Activated naive CD8-positive, alpha-beta T cell treated with anti-CD3 and anti-CD28 coated beads, Interleukin-2, amount 10 ng/mL, durations not matched to agents 7 days and 5 days (primary cell): ENCODE results near the gene KIAA0825. TPM values are rescaled to one million over a fixed set of nuclear protein-coding genes. Genes with fewer than 3 reads are reported as not detected.
"Not testable (repeated sequence)": the region's sequence is repeated elsewhere in the genome, so short reads cannot be mapped to it uniquely, and the experiment has no call there.

Source experiments
- ATAC-seq: fragments of 150-1000 bp; cut with Tn5 transposase; one replicate; pipeline ENCODE4 v1.10.0; 2021; ENCODE audit warnings: low read depth, moderate library complexity
- POLR2A ChIA-PET: fragments of 350-600 bp; sonication (Branson Sonifier 250); formaldehyde crosslinking; loops from one replicate; lab custom pipeline; 2021; ENCODE audit warnings: antibody characterized with exemption; lab: Charles Lee
- DNase-seq: peaks from one replicate; pipeline ENCODE4 v3.0.0; 2021
- H3K27ac Mint-ChIP-seq: one replicate; pipeline ENCODE4 v1.8.0; 2022; ENCODE audit warnings: mild to moderate bottlenecking, mixed read lengths
- H3K27me3 Mint-ChIP-seq: one replicate; pipeline ENCODE4 v1.8.0; 2022; ENCODE audit warnings: mild to moderate bottlenecking, moderate library complexity, mixed read lengths
- H3K36me3 Mint-ChIP-seq: one replicate; pipeline ENCODE4 v1.8.0; 2021; ENCODE audit warnings: mild to moderate bottlenecking, mixed read lengths
- H3K4me1 Mint-ChIP-seq: one replicate; pipeline ENCODE4 v1.8.0; 2021; ENCODE audit warnings: mixed read lengths
- H3K4me3 Mint-ChIP-seq: one replicate; pipeline ENCODE4 v1.8.0; 2022; ENCODE audit warnings: mild to moderate bottlenecking, moderate library complexity, mixed read lengths
- H3K9me3 Mint-ChIP-seq: one replicate; pipeline ENCODE4 v1.8.0; 2021; ENCODE audit warnings: mixed read lengths
- total RNA-seq, 2 experiments: library from RNA; stranded (reverse); gene quantifications; one replicate each; pipeline ENCODE4 v1.2.3, GENCODE V29; 2021

Gene KIAA0825
- total RNA-seq, 2 experiments from 2014 or later: 1.9 to 2.2 TPM

GRCh38 chr5:94191604-94192003 lies 426.8 kb downstream of the KIAA0825 start:
- no peak overlapping the region for H3K27ac Mint-ChIP-seq
- peaks cover 1% of the 10 kb centered on the region for H3K9me3 Mint-ChIP-seq

GRCh38 chr5:94188725-94189124 lies 429.7 kb downstream of the KIAA0825 start:
- no peak for ATAC-seq
- H3K27me3 Mint-ChIP-seq: peaks cover 9% of the 10 kb centered on the region
- no peaks in the 10 kb centered on the region for H3K4me1 Mint-ChIP-seq
- H3K27ac Mint-ChIP-seq: no peak overlapping the region
- no peak for DNase-seq
- POLR2A ChIA-PET: no interaction called here
- no peaks in the 10 kb centered on the region for H3K36me3 Mint-ChIP-seq
- H3K9me3 Mint-ChIP-seq: peaks cover 1% of the 10 kb centered on the region
- no peak overlapping the region for H3K4me3 Mint-ChIP-seq

More at GRCh38 chr5:94191604-94192003, 426.8 kb downstream of the KIAA0825 start:
- POLR2A ChIA-PET: no interaction called here
- H3K36me3 Mint-ChIP-seq: no peaks in the 10 kb centered on the region
- H3K4me1 Mint-ChIP-seq: no peaks in the 10 kb centered on the region
- peaks cover 5% of the 10 kb centered on the region for H3K27me3 Mint-ChIP-seq
- no peak for ATAC-seq
- H3K4me3 Mint-ChIP-seq: no peak overlapping the region
- DNase-seq: no peak

DNA sequence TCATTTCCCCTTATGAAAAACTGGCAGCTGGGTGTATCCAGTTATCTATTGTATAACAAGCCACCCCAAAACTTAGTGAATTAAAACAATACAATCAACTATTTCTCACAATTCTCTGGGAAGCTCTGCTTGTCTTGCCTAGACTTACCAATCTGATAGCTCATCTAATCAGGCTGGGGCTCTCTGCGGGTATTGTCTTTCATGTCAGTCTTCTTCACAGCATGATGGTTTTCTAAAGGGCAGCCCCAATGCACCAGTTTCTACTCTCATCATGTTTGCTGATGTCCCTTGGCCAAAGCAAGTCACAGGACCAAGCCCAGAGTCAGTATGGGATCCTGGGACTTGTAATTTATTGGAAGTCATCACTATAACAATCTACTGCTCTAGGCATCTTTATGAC lies 433.5 kb downstream of the KIAA0825 start:
- no peaks in the 10 kb centered on the region for H3K36me3 Mint-ChIP-seq
- peaks cover 1% of the 10 kb centered on the region for H3K9me3 Mint-ChIP-seq
- ATAC-seq (no peak), DNase-seq (no peak)
- H3K27ac Mint-ChIP-seq: no peak overlapping the region
- peaks cover 7% of the 10 kb centered on the region for H3K4me1 Mint-ChIP-seq
- H3K4me3 Mint-ChIP-seq: no peak overlapping the region
- POLR2A ChIA-PET: no interaction called here
- peaks cover 21% of the 10 kb centered on the region for H3K27me3 Mint-ChIP-seq

DNA sequence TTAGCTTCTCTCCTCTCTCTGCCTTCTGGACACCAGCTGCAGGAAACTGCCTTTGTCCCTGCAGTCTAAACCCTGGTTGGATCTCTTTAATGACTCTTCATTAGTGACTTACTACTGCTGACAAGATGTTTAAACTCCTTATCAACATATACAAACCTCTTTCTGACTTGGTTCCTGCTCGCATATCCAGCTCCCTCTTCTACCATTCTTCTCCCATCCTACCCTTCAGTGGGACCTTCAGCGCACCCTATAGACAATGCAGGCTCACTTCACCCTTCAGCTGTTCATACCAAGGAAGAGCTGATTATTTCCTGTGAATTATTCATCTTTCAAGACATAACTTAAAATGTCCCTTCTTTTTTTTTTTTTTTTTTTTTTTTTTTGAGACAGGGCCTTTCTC lies 436.5 kb downstream of the KIAA0825 start:
- Mint-ChIP-seq H3K36me3 (no peaks in the 10 kb centered on the region), H3K4me3 (no peak overlapping the region), H3K27ac (no peak overlapping the region), H3K9me3 (no peaks in the 10 kb centered on the region), H3K4me1 (peaks cover 7% of the 10 kb centered on the region), H3K27me3 (peaks cover 21% of the 10 kb centered on the region)
- ATAC-seq (no peak), DNase-seq (no peak)
- POLR2A ChIA-PET: no interaction called here

- no peak overlapping the region for H3K27ac Mint-ChIP-seq
- H3K4me1 Mint-ChIP-seq: peaks cover 7% of the 10 kb centered on the region
- no peaks in the 10 kb centered on the region for H3K36me3 Mint-ChIP-seq
- H3K4me3 Mint-ChIP-seq: no peak overlapping the region
- ATAC-seq: no peak
- no peaks in the 10 kb centered on the region for H3K9me3 Mint-ChIP-seq
- peaks cover 21% of the 10 kb centered on the region for H3K27me3 Mint-ChIP-seq
- POLR2A ChIA-PET: no interaction called here
- no peak for DNase-seq
These were observed 437.6 kb downstream of the KIAA0825 start for GRCh38 chr5:94180761-94181160.

DNA sequence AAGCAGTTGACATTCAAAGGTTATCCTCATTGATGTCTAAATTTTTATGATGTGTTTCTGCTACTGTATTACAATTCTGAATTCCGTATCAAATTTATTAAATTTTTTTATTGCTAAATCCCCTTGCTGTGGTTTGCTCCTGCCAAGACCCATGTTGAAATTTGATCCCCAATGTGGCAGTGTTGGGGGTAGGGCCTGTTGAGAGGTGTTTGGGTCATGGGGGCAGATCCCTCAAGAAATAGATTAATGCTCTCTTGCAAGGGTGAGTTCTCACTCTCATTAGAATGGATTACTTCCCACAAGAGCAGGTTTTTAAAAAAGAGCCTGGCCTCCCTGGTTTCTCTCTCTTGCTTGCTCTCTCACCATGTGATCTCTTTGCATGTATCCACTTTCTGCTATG lies 442.5 kb downstream of the KIAA0825 start:
- Mint-ChIP-seq H3K27ac (no peak overlapping the region), H3K27me3 (peaks cover 9% of the 10 kb centered on the region), H3K36me3 (no peaks in the 10 kb centered on the region), H3K4me3 (no peak overlapping the region), H3K4me1 (peaks cover 5% of the 10 kb centered on the region), H3K9me3 (peaks cover 2% of the 10 kb centered on the region)
- no peak for DNase-seq
- no peak for ATAC-seq
- POLR2A ChIA-PET: no interaction called here

DNA sequence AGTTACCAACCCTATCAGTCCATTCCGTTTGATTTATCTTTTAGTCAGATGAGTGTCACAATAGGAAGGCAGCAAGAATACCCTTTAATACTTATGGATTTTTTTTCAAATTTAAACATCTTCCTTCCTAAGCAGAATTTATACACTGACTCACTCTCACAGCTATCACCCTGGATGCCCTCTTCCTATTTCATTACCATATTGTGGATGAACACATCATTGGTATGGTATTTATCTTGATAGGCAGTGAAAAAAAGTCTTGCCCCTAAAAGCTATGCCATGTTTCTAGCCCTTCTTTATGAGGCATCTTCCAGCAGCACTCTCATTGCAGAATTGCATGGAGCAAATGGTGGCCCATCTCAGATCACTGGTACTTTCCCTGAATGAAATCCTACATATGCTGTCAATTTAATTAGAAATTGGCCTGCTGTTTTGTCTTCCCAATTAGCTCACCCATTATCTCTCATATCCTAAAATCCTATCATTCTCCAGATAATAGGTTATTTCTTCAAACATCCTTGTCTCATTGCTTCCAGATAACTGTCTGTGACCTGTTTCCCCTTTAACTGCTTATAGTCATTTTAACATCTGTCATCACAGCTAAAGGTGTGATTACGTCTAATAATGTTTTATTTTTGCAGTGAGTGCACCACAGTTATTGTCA lies 443.5 kb downstream of the KIAA0825 start:
- H3K27ac Mint-ChIP-seq: no peak overlapping the region
- H3K9me3 Mint-ChIP-seq: peaks cover 2% of the 10 kb centered on the region
- no peak overlapping the region for H3K4me3 Mint-ChIP-seq
- no peaks in the 10 kb centered on the region for H3K4me1 Mint-ChIP-seq
- no peaks in the 10 kb centered on the region for H3K36me3 Mint-ChIP-seq
- H3K27me3 Mint-ChIP-seq: peaks cover 4% of the 10 kb centered on the region
- DNase-seq: no peak
- POLR2A ChIA-PET: no interaction called here
- ATAC-seq: no peak

DNA sequence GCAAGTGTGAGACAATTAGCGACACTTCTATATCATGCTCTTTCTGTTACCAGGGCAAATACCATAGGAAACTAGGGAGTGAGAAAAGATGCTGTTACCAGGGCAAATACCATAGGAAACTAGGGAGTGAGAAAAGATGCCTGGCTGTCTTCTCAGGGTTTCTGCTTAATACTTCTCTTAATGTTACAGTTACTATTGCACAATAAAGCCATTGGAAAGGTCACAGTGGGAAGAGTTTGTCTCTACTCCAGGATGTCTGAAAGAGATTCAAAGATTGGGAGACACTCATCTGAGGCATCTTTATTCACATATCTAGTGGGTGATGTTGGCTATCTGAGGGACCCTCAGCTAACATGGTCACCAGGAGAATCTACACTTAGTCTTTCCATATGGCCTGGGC lies 445.3 kb downstream of the KIAA0825 start:
- POLR2A ChIA-PET: no interaction called here
- H3K36me3 Mint-ChIP-seq: no peaks in the 10 kb centered on the region
- no peaks in the 10 kb centered on the region for H3K4me1 Mint-ChIP-seq
- ATAC-seq: no peak
- H3K27me3 Mint-ChIP-seq: no peaks in the 10 kb centered on the region
- no peak for DNase-seq
- no peak overlapping the region for H3K27ac Mint-ChIP-seq
- no peak overlapping the region for H3K4me3 Mint-ChIP-seq
- H3K9me3 Mint-ChIP-seq: peaks cover 2% of the 10 kb centered on the region

GRCh38 chr5:94171070-94171469 lies 447.3 kb downstream of the KIAA0825 start:
- H3K27me3 Mint-ChIP-seq, DNase-seq, H3K4me1 Mint-ChIP-seq, H3K9me3 Mint-ChIP-seq, H3K4me3 Mint-ChIP-seq, ATAC-seq, POLR2A ChIA-PET, H3K36me3 Mint-ChIP-seq, H3K27ac Mint-ChIP-seq: not testable (repeated sequence)

GRCh38 chr5:94170158-94170557 lies 448.2 kb downstream of the KIAA0825 start:
- H3K36me3 Mint-ChIP-seq, H3K27me3 Mint-ChIP-seq, H3K4me1 Mint-ChIP-seq, H3K27ac Mint-ChIP-seq, ATAC-seq, POLR2A ChIA-PET, H3K4me3 Mint-ChIP-seq, H3K9me3 Mint-ChIP-seq, DNase-seq: not testable (repeated sequence)

DNA sequence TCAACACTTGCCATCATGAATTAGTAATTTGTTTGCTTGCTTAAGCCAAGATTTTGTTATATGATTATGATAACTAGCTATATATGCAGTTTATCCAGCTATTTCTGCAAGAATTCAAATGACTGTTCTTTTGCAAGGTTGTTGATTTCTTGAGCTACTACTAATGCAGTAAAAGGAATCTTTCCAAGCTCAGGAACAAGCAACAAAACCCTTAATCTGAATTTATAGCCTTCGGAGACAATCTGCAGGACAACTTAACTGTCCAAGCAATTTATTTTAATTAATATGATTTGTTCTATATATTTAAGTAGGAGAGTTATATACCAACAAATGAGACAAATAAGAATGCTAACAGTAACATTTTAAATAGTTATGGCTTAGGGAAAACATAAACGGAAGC lies 450.3 kb downstream of the KIAA0825 start:
- Mint-ChIP-seq H3K9me3 (peaks cover 2% of the 10 kb centered on the region), H3K4me3 (no peak overlapping the region), H3K27ac (no peak overlapping the region), H3K4me1 (no peaks in the 10 kb centered on the region), H3K36me3 (no peaks in the 10 kb centered on the region), H3K27me3 (no peaks in the 10 kb centered on the region)
- no peak for ATAC-seq
- no peak for DNase-seq
- POLR2A ChIA-PET: interaction anchor here (0.6 kb wide), 1 partner anchor 26 kb away, joined by 3 read pairs; no protein-coding TSS in a partner anchor

- H3K36me3 Mint-ChIP-seq: no peaks in the 10 kb centered on the region
- no peaks in the 10 kb centered on the region for H3K4me1 Mint-ChIP-seq
- H3K9me3 Mint-ChIP-seq: no peaks in the 10 kb centered on the region
- H3K27me3 Mint-ChIP-seq: no peaks in the 10 kb centered on the region
- no peak for DNase-seq
- POLR2A ChIA-PET: no interaction called here
- H3K27ac Mint-ChIP-seq: no peak overlapping the region
- no peak overlapping the region for H3K4me3 Mint-ChIP-seq
- no peak for ATAC-seq
These were observed 456.6 kb downstream of the KIAA0825 start for GRCh38 chr5:94161801-94162200.

DNA sequence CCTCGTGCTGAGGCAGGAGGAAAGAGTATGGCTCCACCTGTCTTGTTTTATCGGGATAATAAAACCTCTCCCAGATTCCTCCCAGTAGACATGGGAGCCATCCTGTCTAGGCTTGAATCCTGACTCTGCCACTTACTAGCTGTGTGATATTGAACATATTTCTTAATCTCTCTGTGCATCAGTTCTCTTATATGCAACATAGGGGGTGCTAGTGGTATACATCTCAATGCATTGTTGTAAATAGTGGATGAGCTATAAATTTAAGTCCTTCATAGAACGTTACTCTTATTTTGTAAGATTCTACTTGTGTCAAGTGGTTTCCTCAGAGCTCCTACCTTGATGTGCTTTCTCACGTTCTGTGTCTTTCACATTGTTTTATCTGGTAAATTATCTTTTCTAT lies 459.3 kb downstream of the KIAA0825 start:
- Mint-ChIP-seq H3K27me3 (no peaks in the 10 kb centered on the region), H3K27ac (no peak overlapping the region), H3K9me3 (no peaks in the 10 kb centered on the region), H3K4me1 (no peaks in the 10 kb centered on the region), H3K36me3 (no peaks in the 10 kb centered on the region), H3K4me3 (no peak overlapping the region)
- DNase-seq (no peak), ATAC-seq (no peak)
- POLR2A ChIA-PET: no interaction called here

GRCh38 chr5:94157704-94158539 lies 460.5 kb downstream of the KIAA0825 start:
- ATAC-seq (no peak), DNase-seq (no peak)
- no peaks in the 10 kb centered on the region for H3K4me1 Mint-ChIP-seq
- no peak overlapping the region for H3K4me3 Mint-ChIP-seq
- no peaks in the 10 kb centered on the region for H3K27me3 Mint-ChIP-seq
- H3K9me3 Mint-ChIP-seq: no peaks in the 10 kb centered on the region
- no peak overlapping the region for H3K27ac Mint-ChIP-seq
- POLR2A ChIA-PET: no interaction called here
- H3K36me3 Mint-ChIP-seq: no peaks in the 10 kb centered on the region
